Muscle of leg (tissue), 16 donors: ENCODE data around the gene NOG. TPM values are rescaled to one million over a fixed set of nuclear protein-coding genes. Genes with fewer than 3 reads are reported as not detected.

Experiments used
- DNase-seq: peaks from one replicate; pipeline ENCODE4 v3.0.0; 2013
- H3K27ac ChIP-seq: one replicate; pipeline ENCODE4 v1.5.1; 2013; ENCODE audit warnings: mild to moderate bottlenecking, low read length, control low read depth
- H3K27me3 ChIP-seq: one replicate; pipeline ENCODE4 v1.6.1; 2013; ENCODE audit warnings: low read length; ENCODE audit not compliant: control insufficient read depth, insufficient read depth
- H3K36me3 ChIP-seq: one replicate; pipeline ENCODE4 v1.6.1; 2013; ENCODE audit warnings: low read length; ENCODE audit not compliant: control insufficient read depth, insufficient read depth
- H3K4me1 ChIP-seq: one replicate; pipeline ENCODE4 v1.6.1; 2013; ENCODE audit warnings: low read length; ENCODE audit not compliant: control insufficient read depth, insufficient read depth
- H3K4me3 ChIP-seq: one replicate; pipeline ENCODE4 v1.5.1; 2013; ENCODE audit warnings: low read length, control low read depth
- H3K9me3 ChIP-seq: replicated peaks from 2 replicates; pipeline ENCODE4 v1.6.1; 2013; ENCODE audit warnings: low read depth, low read length; ENCODE audit not compliant: control insufficient read depth
- WGBS: methylation state at CpG from one replicate; pipeline ENCODE4 v1.1.5; 2013; ENCODE audit warnings: missing lambda C conversion rate; ENCODE audit not compliant: insufficient coverage; 5-methylcytosine and 5-hydroxymethylcytosine counted together
- long read RNA-seq, 11 donors: transcript quantifications; one replicate each; lab custom pipeline, GENCODE V29; 2026
- polyA plus RNA-seq, 8 donors: library from polyadenylated mRNA; unstranded; fragments of 120-200 nt; gene quantifications; one replicate each; pipeline versions ENCODE4 v1.2.1 to v1.2.3, GENCODE V29; 2013; ENCODE audit warnings: inconsistent platforms in 1 of 8, low replicate concordance in 1 of 8; ENCODE audit not compliant: insufficient read length in 8 of 8, insufficient read depth in 1 of 8
- total RNA-seq: library from RNA; stranded (reverse); fragments of 120-200 nt; gene quantifications from one replicate; pipeline ENCODE4 v1.2.4, GENCODE V29; 2013

The NOG gene
- 4.3 TPM for total RNA-seq
- polyA plus RNA-seq, result 1 to 10 TPM; 3.9 to 6.7 (median 4.4) TPM
- long read RNA-seq, donor 1, transcript NOG-201 (1 exons, 1,892 nt), result major isoform, 8 of 8 reads
- long read RNA-seq, donor 1, partial matches to known transcripts, result 0 of 8 reads
- long read RNA-seq, donor 1, other reads (novel, unspliced or antisense), result 0 of 8 reads
- long read RNA-seq, donor 2, partial matches to known transcripts, result 0 of 1 reads
- long read RNA-seq, donor 2, other reads (novel, unspliced or antisense), result 0 of 1 reads
- long read RNA-seq, donor 3, transcript NOG-201 (1 exons, 1,892 nt), result major isoform, 14 of 14 reads
- long read RNA-seq, donor 3, partial matches to known transcripts, result 0 of 14 reads
- long read RNA-seq, donor 3, other reads (novel, unspliced or antisense), result 0 of 14 reads
- long read RNA-seq, donor 4, transcript NOG-201 (1 exons, 1,892 nt), result major isoform, 8 of 8 reads
- long read RNA-seq, donor 4, partial matches to known transcripts, result 0 of 8 reads
- long read RNA-seq, donor 4, other reads (novel, unspliced or antisense), result 0 of 8 reads
- long read RNA-seq, donor 5, transcript NOG-201 (1 exons, 1,892 nt), result major isoform, 21 of 21 reads
- long read RNA-seq, donor 5, partial matches to known transcripts, result 0 of 21 reads
- long read RNA-seq, donor 5, other reads (novel, unspliced or antisense), result 0 of 21 reads
- long read RNA-seq, donor 6, transcript NOG-201 (1 exons, 1,892 nt), result major isoform, 9 of 9 reads
- long read RNA-seq, donor 6, partial matches to known transcripts, result 0 of 9 reads
- long read RNA-seq, donor 6, other reads (novel, unspliced or antisense), result 0 of 9 reads
- long read RNA-seq, donor 7, transcript NOG-201 (1 exons, 1,892 nt), result major isoform, 15 of 15 reads
- long read RNA-seq, donor 7, partial matches to known transcripts, result 0 of 15 reads
- long read RNA-seq, donor 7, other reads (novel, unspliced or antisense), result 0 of 15 reads
- long read RNA-seq, donor 8, partial matches to known transcripts, result 0 of 4 reads
- long read RNA-seq, donor 8, other reads (novel, unspliced or antisense), result 0 of 4 reads
- long read RNA-seq, donor 9, transcript NOG-201 (1 exons, 1,892 nt), result major isoform, 6 of 6 reads
- long read RNA-seq, donor 9, partial matches to known transcripts, result 0 of 6 reads
- long read RNA-seq, donor 9, other reads (novel, unspliced or antisense), result 0 of 6 reads
- long read RNA-seq, donor 10, transcript NOG-201 (1 exons, 1,892 nt), result major isoform, 14 of 14 reads
- long read RNA-seq, donor 10, partial matches to known transcripts, result 0 of 14 reads
- long read RNA-seq, donor 10, other reads (novel, unspliced or antisense), result 0 of 14 reads
- long read RNA-seq, donor 11, transcript NOG-201 (1 exons, 1,892 nt), result major isoform, 9 of 9 reads
- long read RNA-seq, donor 11, partial matches to known transcripts, result 0 of 9 reads
- long read RNA-seq, donor 11, other reads (novel, unspliced or antisense), result 0 of 9 reads

GRCh38 chr17:56593646-56594319 is at the start of gene NOG:
TSS of gene NOG (plus strand) at chr17:56593699. CDS start at chr17:56594224, 525 bp downstream.
- peak; percentile 69 for DNase-seq
- Histone ChIP-seq H3K9me3 (no peaks in the 10 kb centered on the region), H3K4me1 (peaks cover 44% of the 10 kb centered on the region), H3K27ac (peak within 1 kb of the TSS; percentile 67), H3K27me3 (peaks cover 56% of the 10 kb centered on the region), H3K36me3 (no peaks in the 10 kb centered on the region), H3K4me3 (peak within 1 kb of the TSS; percentile 53)
- under 1% methylated on average over 81 of the region's 85 CpGs for WGBS

GRCh38 chr17:56545106-56545505 is 48.4 kb upstream of the NOG start:
- 80% methylated on average over 1 of the region's 2 CpGs for WGBS
- H3K4me3 ChIP-seq, result no peak overlapping the region
- H3K27me3 ChIP-seq, result no peaks in the 10 kb centered on the region
- peak overlapping the region; percentile 16 for H3K27ac ChIP-seq
- no peaks in the 10 kb centered on the region for H3K9me3 ChIP-seq
- DNase-seq, result peak; percentile 31
- no peaks in the 10 kb centered on the region for H3K36me3 ChIP-seq
- H3K4me1 ChIP-seq, result peaks cover 10% of the 10 kb centered on the region

- Histone ChIP-seq H3K9me3 (no peaks in the 10 kb centered on the region), H3K27me3 (no peaks in the 10 kb centered on the region), H3K4me3 (no peak overlapping the region), H3K27ac (no peak overlapping the region), H3K4me1 (peaks cover 10% of the 10 kb centered on the region), H3K36me3 (no peaks in the 10 kb centered on the region)
- no peak for DNase-seq
Observed at GRCh38 chr17:56545930-56546329, 47.6 kb upstream of the NOG start.

- Histone ChIP-seq H3K4me3 (no peak overlapping the region), H3K9me3 (no peaks in the 10 kb centered on the region), H3K27ac (no peak overlapping the region), H3K36me3 (no peaks in the 10 kb centered on the region), H3K4me1 (peaks cover 6% of the 10 kb centered on the region), H3K27me3 (no peaks in the 10 kb centered on the region)
- DNase-seq, result no peak
- 60% methylated on average over 2 of the region's 4 CpGs for WGBS
Observed at GRCh38 chr17:56548661-56549060, 44.8 kb upstream of the NOG start.

- peaks cover 6% of the 10 kb centered on the region for H3K4me1 ChIP-seq
- peak overlapping the region; percentile 48 for H3K27ac ChIP-seq
- H3K27me3 ChIP-seq, result no peaks in the 10 kb centered on the region
- peak; percentile 72 for DNase-seq
- WGBS, result no CpG with 5 or more reads among the region's 1 CpG
- no peaks in the 10 kb centered on the region for H3K36me3 ChIP-seq
- no peaks in the 10 kb centered on the region for H3K9me3 ChIP-seq
- H3K4me3 ChIP-seq, result no peak overlapping the region
Observed at GRCh38 chr17:56549501-56549900, 44.0 kb upstream of the NOG start.

GRCh38 chr17:56557682-56558081 is 35.8 kb upstream of the NOG start:
- Histone ChIP-seq H3K4me1 (no peaks in the 10 kb centered on the region), H3K9me3 (no peaks in the 10 kb centered on the region), H3K27ac (no peak overlapping the region), H3K36me3 (no peaks in the 10 kb centered on the region), H3K27me3 (no peaks in the 10 kb centered on the region), H3K4me3 (no peak overlapping the region)
- whole genome bisulfite sequencing, result 79% methylated on average over 8 of the region's 8 CpGs
- no peak for DNase-seq

GRCh38 chr17:56558088-56558487 is 35.4 kb upstream of the NOG start:
- no peak overlapping the region for H3K4me3 ChIP-seq
- no peaks in the 10 kb centered on the region for H3K9me3 ChIP-seq
- H3K27me3 ChIP-seq, result no peaks in the 10 kb centered on the region
- H3K4me1 ChIP-seq, result no peaks in the 10 kb centered on the region
- no peak for DNase-seq
- H3K36me3 ChIP-seq, result no peaks in the 10 kb centered on the region
- no peak overlapping the region for H3K27ac ChIP-seq
- WGBS, result 73% methylated on average over 4 of the region's 7 CpGs

GRCh38 chr17:56570199-56570598 is 23.3 kb upstream of the NOG start:
- Histone ChIP-seq H3K27me3 (no peaks in the 10 kb centered on the region), H3K4me1 (no peaks in the 10 kb centered on the region), H3K36me3 (no peaks in the 10 kb centered on the region), H3K9me3 (no peaks in the 10 kb centered on the region), H3K27ac (no peak overlapping the region), H3K4me3 (no peak overlapping the region)
- WGBS, result no CpG with 5 or more reads among the region's 3 CpGs
- no peak for DNase-seq

GRCh38 chr17:56571456-56571855 is 22.0 kb upstream of the NOG start:
- H3K9me3 ChIP-seq, result no peaks in the 10 kb centered on the region
- no peaks in the 10 kb centered on the region for H3K36me3 ChIP-seq
- 50% methylated on average over 1 of the region's 1 CpG for WGBS
- H3K27ac ChIP-seq, result no peak overlapping the region
- DNase-seq, result no peak
- no peaks in the 10 kb centered on the region for H3K4me1 ChIP-seq
- H3K27me3 ChIP-seq, result no peaks in the 10 kb centered on the region
- H3K4me3 ChIP-seq, result no peak overlapping the region
